Memory B cell (primary cell): Measurements from ENCODE around the gene SLC25A40.
"Not testable (repeated sequence)": the region's sequence is repeated elsewhere in the genome, so short reads cannot be mapped to it uniquely, and the experiment has no call there.

Experiments
- ATAC-seq: fragments of 150-1000 bp; cut with Tn5 transposase; 2 replicates; pipeline ENCODE4 v1.10.0; 2021; ENCODE audit warnings: low read depth, mild to moderate bottlenecking, moderate library complexity
- DNase-seq, 2 donors: peaks; one replicate each; pipeline ENCODE4 v3.0.0; 2022; ENCODE audit warnings: low spot score in 2 of 2
- H3K27ac Mint-ChIP-seq: one replicate; pipeline ENCODE4 v1.8.0; 2022; ENCODE audit warnings: mild to moderate bottlenecking, moderate library complexity, mixed read lengths
- H3K27me3 Mint-ChIP-seq: one replicate; pipeline ENCODE4 v1.8.0; 2022; ENCODE audit warnings: mixed read lengths
- H3K36me3 Mint-ChIP-seq: one replicate; pipeline ENCODE4 v1.8.0; 2022; ENCODE audit warnings: mild to moderate bottlenecking, mixed read lengths
- H3K4me1 Mint-ChIP-seq: one replicate; pipeline ENCODE4 v1.8.0; 2022; ENCODE audit warnings: mixed read lengths
- H3K4me3 Mint-ChIP-seq: one replicate; pipeline ENCODE4 v1.8.0; 2022; ENCODE audit warnings: mild to moderate bottlenecking, moderate library complexity, mixed read lengths
- H3K9me3 Mint-ChIP-seq: one replicate; pipeline ENCODE4 v1.8.0; 2022; ENCODE audit warnings: mixed read lengths

SLC25A40 gene

GRCh38 chr7:87876040-87876868, at the start of gene SLC25A40, which contains the start of gene DBF4:
TSS of gene SLC25A40 (minus strand) at chr7:87876360. CDS start at chr7:87858727, 17,633 bp downstream.
TSS of gene DBF4 (plus strand) at chr7:87876493. CDS start at chr7:87876733, 240 bp downstream.
- peak; percentile 89 for ATAC-seq
- peaks cover 23% of the 10 kb centered on the region for H3K4me1 Mint-ChIP-seq
- no peaks in the 10 kb centered on the region for H3K27me3 Mint-ChIP-seq
- H3K36me3 Mint-ChIP-seq, result peaks cover 10% of the 10 kb centered on the region
- H3K9me3 Mint-ChIP-seq, result peaks cover 5% of the 10 kb centered on the region
- peak within 1 kb of the TSS; percentile 95 for H3K4me3 Mint-ChIP-seq
- H3K27ac Mint-ChIP-seq, result peak within 1 kb of the TSS; percentile 97
- peak; percentile 96 for DNase-seq

GRCh38 chr7:87922759-87923395, 46.7 kb upstream of the SLC25A40 start:
- not testable (repeated sequence) for H3K9me3 Mint-ChIP-seq, DNase-seq, ATAC-seq, H3K36me3 Mint-ChIP-seq, H3K4me3 Mint-ChIP-seq, H3K27me3 Mint-ChIP-seq, H3K4me1 Mint-ChIP-seq, H3K27ac Mint-ChIP-seq

- Mint-ChIP-seq H3K4me1 (no peaks in the 10 kb centered on the region), H3K36me3 (no peaks in the 10 kb centered on the region), H3K27me3 (peaks cover 2% of the 10 kb centered on the region), H3K27ac (no peak overlapping the region), H3K9me3 (no peaks in the 10 kb centered on the region), H3K4me3 (no peak overlapping the region)
- DNase-seq (no peak), ATAC-seq (no peak)
Observed at GRCh38 chr7:87920578-87920977, 44.4 kb upstream of the SLC25A40 start.

- H3K4me3 Mint-ChIP-seq, result no peak overlapping the region
- H3K4me1 Mint-ChIP-seq, result no peaks in the 10 kb centered on the region
- H3K27ac Mint-ChIP-seq, result no peak overlapping the region
- DNase-seq, result no peak
- no peak for ATAC-seq
- H3K27me3 Mint-ChIP-seq, result peaks cover 2% of the 10 kb centered on the region
- H3K36me3 Mint-ChIP-seq, result no peaks in the 10 kb centered on the region
- H3K9me3 Mint-ChIP-seq, result no peaks in the 10 kb centered on the region
Observed at GRCh38 chr7:87919875-87920274, 43.7 kb upstream of the SLC25A40 start.

GRCh38 chr7:87918740-87919139, 42.6 kb upstream of the SLC25A40 start:
- peaks cover 2% of the 10 kb centered on the region for H3K27me3 Mint-ChIP-seq
- no peaks in the 10 kb centered on the region for H3K4me1 Mint-ChIP-seq
- H3K9me3 Mint-ChIP-seq, result no peaks in the 10 kb centered on the region
- no peak overlapping the region for H3K27ac Mint-ChIP-seq
- H3K4me3 Mint-ChIP-seq, result no peak overlapping the region
- ATAC-seq, result no peak
- DNase-seq, result no peak
- H3K36me3 Mint-ChIP-seq, result no peaks in the 10 kb centered on the region

- H3K4me3 Mint-ChIP-seq, result no peak overlapping the region
- peaks cover 7% of the 10 kb centered on the region for H3K36me3 Mint-ChIP-seq
- H3K27me3 Mint-ChIP-seq, result no peaks in the 10 kb centered on the region
- no peaks in the 10 kb centered on the region for H3K4me1 Mint-ChIP-seq
- no peaks in the 10 kb centered on the region for H3K9me3 Mint-ChIP-seq
- no peak overlapping the region for H3K27ac Mint-ChIP-seq
- DNase-seq (no peak), ATAC-seq (no peak)
Observed at GRCh38 chr7:87912121-87912520, 36.0 kb upstream of the SLC25A40 start.

GRCh38 chr7:87908814-87909213, 32.7 kb upstream of the SLC25A40 start:
- H3K36me3 Mint-ChIP-seq, result not testable (repeated sequence)

GRCh38 chr7:87907136-87907906, 31.2 kb upstream of the SLC25A40 start:
- H3K27ac Mint-ChIP-seq, result peak overlapping the region; percentile 67
- H3K9me3 Mint-ChIP-seq, ATAC-seq, H3K27me3 Mint-ChIP-seq, H3K4me1 Mint-ChIP-seq, H3K4me3 Mint-ChIP-seq, DNase-seq, H3K36me3 Mint-ChIP-seq: not testable (repeated sequence)

More at GRCh38 chr7:87908814-87909213, 32.7 kb upstream of the SLC25A40 start:
- H3K9me3 Mint-ChIP-seq, H3K27me3 Mint-ChIP-seq, DNase-seq, H3K4me1 Mint-ChIP-seq, ATAC-seq, H3K4me3 Mint-ChIP-seq: not testable (repeated sequence)
- H3K27ac Mint-ChIP-seq, result peak overlapping the region; percentile 4

GRCh38 chr7:87899255-87899654, 23.1 kb upstream of the SLC25A40 start:
- DNase-seq, result no peak
- Mint-ChIP-seq H3K27me3 (no peaks in the 10 kb centered on the region), H3K27ac (no peak overlapping the region), H3K4me3 (no peak overlapping the region), H3K9me3 (no peaks in the 10 kb centered on the region), H3K4me1 (peaks cover 5% of the 10 kb centered on the region), H3K36me3 (peaks cover 27% of the 10 kb centered on the region)
- ATAC-seq, result no peak

- Mint-ChIP-seq H3K27ac (peak overlapping the region; percentile 47), H3K36me3 (peaks cover 24% of the 10 kb centered on the region), H3K9me3 (no peaks in the 10 kb centered on the region), H3K4me1 (peaks cover 5% of the 10 kb centered on the region), H3K27me3 (no peaks in the 10 kb centered on the region), H3K4me3 (no peak overlapping the region)
- ATAC-seq (no peak), DNase-seq (no peak)
Observed at GRCh38 chr7:87895363-87895762, 19.2 kb upstream of the SLC25A40 start.

- Mint-ChIP-seq H3K9me3 (no peaks in the 10 kb centered on the region), H3K27me3 (no peaks in the 10 kb centered on the region), H3K4me3 (no peak overlapping the region), H3K27ac (no peak overlapping the region), H3K4me1 (peaks cover 4% of the 10 kb centered on the region), H3K36me3 (peaks cover 10% of the 10 kb centered on the region)
- ATAC-seq, result no peak
- peak in 1 of 2 donors; percentile 27 for DNase-seq
Observed at GRCh38 chr7:87886875-87887274, 10.7 kb upstream of the SLC25A40 start.

- DNase-seq (no peak), ATAC-seq (no peak)
- Mint-ChIP-seq H3K27me3 (no peaks in the 10 kb centered on the region), H3K36me3 (peaks cover 11% of the 10 kb centered on the region), H3K27ac (no peak overlapping the region), H3K9me3 (no peaks in the 10 kb centered on the region), H3K4me1 (peaks cover 8% of the 10 kb centered on the region), H3K4me3 (no peak overlapping the region)
Observed at GRCh38 chr7:87885018-87885417, 8.9 kb upstream of the SLC25A40 start.

GRCh38 chr7:87882151-87882937, 6.2 kb upstream of the SLC25A40 start:
- Mint-ChIP-seq H3K27ac (no peak overlapping the region), H3K9me3 (no peaks in the 10 kb centered on the region), H3K27me3 (no peaks in the 10 kb centered on the region), H3K4me3 (no peak overlapping the region), H3K36me3 (peaks cover 11% of the 10 kb centered on the region), H3K4me1 (peaks cover 8% of the 10 kb centered on the region)
- DNase-seq (no peak), ATAC-seq (no peak)
